A673 (cell line): Measurements from ENCODE around the gene ALOX12B. TPM values are rescaled to one million over a fixed set of nuclear protein-coding genes. Genes with fewer than 3 reads are reported as not detected.

ENCODE experiments used
- BruUV-seq: library from RNA; stranded (reverse); fragments of 400-500 nt; replicated peaks from 2 replicates; lab custom pipeline; 2021; lab: Mats Ljungman, UMichigan
- CTCF ChIA-PET: fragments of 300-600 bp; sonication (Branson Sonifier 250); formaldehyde crosslinking; loops from one replicate; lab custom pipeline; 2022; ENCODE audit warnings: antibody characterized with exemption; lab: Charles Lee
- POLR2A ChIA-PET: fragments of 300-600 bp; sonication (Branson Sonifier 250); formaldehyde crosslinking; loops from one replicate; lab custom pipeline; 2022; ENCODE audit warnings: antibody characterized with exemption; ENCODE audit not compliant: low non-redundant PET; lab: Charles Lee
- DNase-seq: peaks from one replicate; pipeline ENCODE4 v3.0.0-alpha.2; 2015; ENCODE audit warnings: low spot score
- H3K27ac ChIP-seq: fragments of 200-600 bp; sonication (generic); 2 replicates; pipeline ENCODE4 v1.5.1; 2016; ENCODE audit warnings: mixed run types, low read depth, mild to moderate bottlenecking, mixed read lengths, antibody characterized with exemption, low read length; ENCODE audit not compliant: poor library complexity, severe bottlenecking
- H3K27me3 ChIP-seq: fragments of 200-600 bp; sonication (generic); replicated peaks from 2 replicates; pipeline ENCODE4 v1.6.1; 2017; ENCODE audit warnings: mixed run types, low read depth, mild to moderate bottlenecking, mixed read lengths, antibody characterized with exemption, low read length; ENCODE audit not compliant: insufficient read depth, poor library complexity
- H3K36me3 ChIP-seq: fragments of 200-600 bp; sonication (generic); 2 replicates; pipeline ENCODE4 v1.6.1; 2016; ENCODE audit warnings: mixed run types, mild to moderate bottlenecking, mixed read lengths, antibody characterized with exemption, low read length; ENCODE audit not compliant: insufficient read depth, poor library complexity, severe bottlenecking
- H3K4me1 ChIP-seq: fragments of 200-600 bp; sonication (generic); 2 replicates; pipeline ENCODE4 v1.6.1; 2017; ENCODE audit warnings: mixed run types, mild to moderate bottlenecking, mixed read lengths, antibody characterized with exemption, low read length; ENCODE audit not compliant: insufficient read depth, poor library complexity, severe bottlenecking
- H3K4me3 ChIP-seq: fragments of 200-600 bp; sonication (generic); 2 replicates; pipeline ENCODE4 v1.5.1; 2016; ENCODE audit warnings: low read depth, mixed run types, mild to moderate bottlenecking, mixed read lengths, low read length; ENCODE audit not compliant: poor library complexity, severe bottlenecking
- H3K9me3 ChIP-seq: fragments of 200-600 bp; sonication (generic); 2 replicates; pipeline ENCODE4 v1.6.1; 2016; ENCODE audit warnings: mixed run types, low read depth, mild to moderate bottlenecking, mixed read lengths, antibody characterized with exemption, low read length; ENCODE audit not compliant: poor library complexity, severe bottlenecking
- CTCF ChIP-seq: fragments of 300-800, 200-600 bp; sonication (generic); conservative IDR thresholded peaks from 2 replicates; pipeline ENCODE4 v1.5.1; 2017; ENCODE audit warnings: low read depth, mild to moderate bottlenecking, antibody characterized with exemption, low read length, moderate library complexity, mixed read lengths
- EZH2 ChIP-seq: fragments of 200-600 bp; sonication (generic); IDR thresholded peaks from 2 replicates; pipeline ENCODE4 v1.6.1; 2017; ENCODE audit warnings: borderline replicate concordance, low read depth, mild to moderate bottlenecking, mixed read lengths, antibody characterized with exemption, low read length; ENCODE audit not compliant: poor library complexity, severe bottlenecking
- intact Hi-C: fragments of 100-400 bp; cut with micrococcal nuclease; formaldehyde crosslinking; loops from one replicate; pipeline ENCODE4 v1.10.0; 2022; ENCODE audit not compliant: unreplicated experiment
- total RNA-seq: library from RNA; stranded (reverse); gene quantifications from 2 replicates; pipeline ENCODE4 v1.2.3, GENCODE V29; 2021

The ALOX12B gene
- total RNA-seq, 1 experiment from 2014 or later = 0.39 TPM

GRCh38 chr17:8074554-8074953 lies 13.0 kb downstream of the ALOX12B start:
- TF ChIP-seq EZH2 = no peak
- TF ChIP-seq CTCF = no peak
- intact Hi-C loops = no loop called here
- CTCF ChIA-PET = interaction anchor here (0.9 to 2.9 kb wide), 4 partner anchors 10 to 44 kb away, joined by 3 to 12 read pairs (median 5); no protein-coding TSS in a partner anchor

GRCh38 chr17:8073627-8074484 lies 13.7 kb downstream of the ALOX12B start:
- H3K27me3 ChIP-seq = peaks cover 31% of the 10 kb centered on the region
- TF ChIP-seq CTCF (peak; percentile 97), EZH2 (no peak)
- intact Hi-C loops = no loop called here
- H3K4me1 ChIP-seq = peaks cover 5% of the 10 kb centered on the region
- no peak overlapping the region for H3K27ac ChIP-seq
- DNase-seq = peak; percentile 79
- ChIA-PET CTCF (interaction anchor here (0.5 to 2.9 kb wide), 11 partner anchors 9 to 317 kb away, joined by 3 to 12 read pairs (median 5); partner anchors contain the start of gene SLC25A35), POLR2A (interaction anchor here (0.6 kb wide), 2 partner anchors 233 to 759 kb away, joined by 3 to 8 read pairs; no protein-coding TSS in a partner anchor)
- no peaks in the 10 kb centered on the region for H3K36me3 ChIP-seq
- no peaks in the 10 kb centered on the region for H3K9me3 ChIP-seq
- no TSS peak for BruUV-seq
- peak overlapping the region; percentile 20 for H3K4me3 ChIP-seq

More at GRCh38 chr17:8074554-8074953, 13.0 kb downstream of the ALOX12B start:
- DNase-seq = no peak
- peaks cover 31% of the 10 kb centered on the region for H3K27me3 ChIP-seq
- H3K4me1 ChIP-seq = peaks cover 5% of the 10 kb centered on the region
- no peaks in the 10 kb centered on the region for H3K9me3 ChIP-seq
- H3K36me3 ChIP-seq = no peaks in the 10 kb centered on the region
- no peak overlapping the region for H3K27ac ChIP-seq
- no peak overlapping the region for H3K4me3 ChIP-seq
- POLR2A ChIA-PET = interaction anchor here (0.6 kb wide), 1 partner anchor 234 kb away, joined by 3 read pairs; no protein-coding TSS in a partner anchor
- no TSS peak for BruUV-seq

- Histone ChIP-seq H3K4me1 (peaks cover 5% of the 10 kb centered on the region), H3K27me3 (peaks cover 31% of the 10 kb centered on the region), H3K36me3 (no peaks in the 10 kb centered on the region), H3K27ac (no peak overlapping the region), H3K4me3 (peak overlapping the region; percentile 20), H3K9me3 (no peaks in the 10 kb centered on the region)
- no peak for TF ChIP-seq CTCF
- TF ChIP-seq EZH2 = no peak
- no peak for DNase-seq
- ChIA-PET CTCF (interaction anchor here (1.0 to 2.9 kb wide), 7 partner anchors 8 to 236 kb away, joined by 3 to 12 read pairs (median 5); no protein-coding TSS in a partner anchor), POLR2A (interaction anchor here (0.6 kb wide), 1 partner anchor 760 kb away, joined by 8 read pairs; no protein-coding TSS in a partner anchor)
- no TSS peak for BruUV-seq
- intact Hi-C loops = no loop called here
Measured at GRCh38 chr17:8072729-8073461, 14.6 kb downstream of the ALOX12B start.
